Myocyte (in vitro differentiated cells): ENCODE data around the gene NEK7. TPM values are rescaled to one million over a fixed set of nuclear protein-coding genes. Genes with fewer than 3 reads are reported as not detected.

ENCODE experiments used
- DNase-seq: peaks from one replicate; pipeline ENCODE4 v3.0.0-alpha.2; 2012; ENCODE audit warnings: low read depth
- total RNA-seq: library from RNA; depleted of rRNA; stranded (reverse); fragments of >200 nt; gene quantifications from 2 replicates; pipeline ENCODE4 v1.2.3, GENCODE V29; 2014

Gene NEK7
- total RNA-seq, 1 donor from 2014 or later, result 106 TPM

DNA sequence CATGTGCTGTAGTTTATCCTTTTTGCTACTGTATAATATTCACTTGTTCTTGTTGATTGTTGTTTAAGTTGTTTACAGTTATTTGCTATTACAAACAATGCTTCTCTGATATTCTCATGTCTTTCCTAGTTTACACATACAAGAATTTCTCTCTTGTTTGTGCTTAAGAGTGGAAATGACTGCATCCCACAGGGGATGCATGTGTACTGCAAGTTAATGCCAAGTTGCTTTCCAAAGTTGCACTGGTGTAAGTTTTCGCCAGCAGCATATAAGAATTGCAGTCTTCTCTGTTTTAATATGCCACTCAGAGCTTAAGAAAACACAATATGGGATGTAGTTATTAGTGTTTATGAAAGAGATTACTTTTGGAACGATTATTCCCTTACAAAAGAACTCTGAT, 97.7 kb downstream of the NEK7 start:
- DNase-seq, result peak; percentile 20

DNA sequence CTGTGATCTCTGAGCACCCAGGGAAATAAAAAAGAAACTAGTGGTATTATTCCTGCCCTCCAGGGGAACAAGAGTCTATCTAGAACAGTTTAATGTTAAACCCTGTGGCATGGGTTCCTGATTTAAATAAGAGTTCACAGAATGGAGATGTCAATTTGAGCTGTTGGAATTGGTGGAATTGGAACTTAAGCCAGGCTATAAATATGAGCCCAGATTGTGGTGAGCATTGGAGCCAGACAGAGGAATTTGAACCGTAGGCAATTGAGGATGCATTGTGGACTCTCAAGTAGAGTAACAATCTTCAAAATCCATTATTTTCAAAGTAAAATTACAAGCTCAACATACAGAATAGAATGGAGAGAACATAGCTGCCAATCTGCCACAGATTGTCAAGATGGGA, 98.2 kb downstream of the NEK7 start:
- peak; percentile 28 for DNase-seq

DNA sequence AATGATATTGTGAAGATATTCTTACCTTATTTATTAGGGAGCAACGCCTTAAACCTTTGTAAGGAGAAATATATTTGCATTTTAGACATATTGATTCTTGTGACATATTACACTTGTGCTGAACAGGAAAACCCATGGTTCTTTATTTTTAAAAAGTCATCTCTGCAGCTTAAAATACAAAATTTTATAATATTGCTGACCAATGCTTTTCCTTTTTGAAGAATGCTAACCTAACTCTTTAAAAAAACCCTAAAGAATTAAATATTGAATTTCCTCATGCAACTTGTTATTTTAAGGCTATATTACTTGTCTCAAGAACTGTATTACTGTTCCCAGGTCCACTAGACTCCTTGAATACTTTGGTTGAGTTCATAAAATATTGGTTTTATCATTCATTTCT, 99.0 kb downstream of the NEK7 start:
- DNase-seq, result no peak

DNA sequence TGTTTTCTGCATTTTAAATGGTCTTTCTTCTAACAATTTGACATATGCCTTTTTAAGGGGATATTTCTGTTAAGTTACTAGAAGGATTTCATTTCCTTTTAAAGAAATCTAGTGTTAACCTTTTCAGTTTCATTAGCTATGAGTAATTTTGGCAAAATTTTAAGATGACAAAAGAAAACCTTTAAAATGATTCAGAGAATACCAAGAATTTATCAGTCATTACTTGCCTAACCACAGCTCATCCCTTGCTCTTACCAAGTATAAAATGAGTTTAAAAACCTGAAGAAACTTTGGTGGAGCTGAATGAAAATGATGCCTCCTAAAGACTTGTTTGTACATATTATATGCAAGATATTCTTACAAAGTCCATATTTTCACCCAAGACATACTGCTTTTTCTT, 101.7 kb downstream of the NEK7 start:
- DNase-seq, result peak; percentile 56

DNA sequence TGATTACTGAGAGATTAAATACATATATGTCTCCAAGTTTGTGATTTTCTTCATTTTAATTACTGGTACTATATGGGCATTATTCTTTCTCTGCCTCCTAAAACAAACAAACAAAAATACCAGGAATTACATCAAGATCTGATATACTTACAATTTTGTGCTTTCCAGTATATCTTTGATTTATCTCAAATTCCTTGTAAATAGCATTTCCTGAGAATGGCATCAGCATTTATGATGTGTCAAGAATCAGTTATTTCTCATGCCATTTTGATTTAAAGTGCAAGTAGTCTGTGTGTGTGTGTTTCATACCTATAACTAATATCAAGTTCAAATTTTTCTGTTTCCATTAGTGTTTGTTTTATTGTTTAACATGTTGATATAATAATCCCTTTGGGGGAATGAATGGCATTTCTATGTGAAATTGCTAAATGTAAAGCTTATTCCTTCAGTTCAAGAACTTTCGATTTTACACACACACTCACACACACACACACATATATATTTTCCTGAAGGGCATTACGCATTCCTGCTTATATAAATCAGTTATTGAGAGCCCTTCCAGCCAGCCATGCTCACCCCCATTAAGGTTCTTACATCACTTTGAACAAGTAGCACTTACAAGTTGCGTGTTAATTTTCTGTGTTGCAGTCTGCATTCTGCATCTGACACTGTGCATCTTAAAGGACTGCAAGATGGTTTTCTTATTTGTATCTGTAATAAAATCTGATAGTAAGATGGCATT, 102.7 kb downstream of the NEK7 start:
- DNase-seq, result no peak

DNA sequence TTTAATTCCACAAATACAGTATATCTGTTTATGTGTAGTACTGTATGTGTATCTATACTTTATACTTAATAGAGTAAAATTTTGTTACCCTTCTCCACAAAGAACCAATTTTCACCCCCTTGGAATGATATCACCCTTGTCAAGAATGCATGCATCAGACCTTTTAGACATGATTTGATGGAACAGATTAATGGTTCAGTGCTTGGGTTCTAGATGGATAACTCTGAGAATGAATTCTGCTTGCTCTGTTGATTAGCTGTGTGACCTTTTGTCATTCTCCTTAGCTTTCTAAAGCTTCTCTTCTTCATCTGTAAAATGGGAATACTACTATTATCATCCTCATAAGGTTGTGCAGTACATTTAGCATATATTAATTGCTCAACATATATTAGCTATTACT, 105.1 kb downstream of the NEK7 start:
- DNase-seq, result no peak

DNA sequence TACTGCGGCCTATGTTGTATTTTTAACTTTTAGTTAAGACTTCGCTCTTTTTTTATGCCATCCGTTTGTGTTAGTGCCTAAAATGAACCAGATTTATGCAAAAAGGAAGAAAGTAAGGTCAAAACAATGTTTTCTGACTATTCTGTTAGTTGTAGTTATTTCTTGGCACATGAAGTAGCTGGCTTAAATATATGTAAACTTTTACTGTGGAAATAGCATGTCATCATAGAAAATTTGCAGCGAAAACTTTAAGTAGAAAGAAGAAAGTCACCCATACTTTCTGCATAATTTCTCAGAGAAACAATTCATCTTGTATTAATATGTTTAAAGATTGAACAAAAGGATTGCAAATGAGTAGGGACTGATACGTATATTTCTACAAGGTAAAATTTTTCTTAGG, 106.4 kb downstream of the NEK7 start:
- DNase-seq, result no peak

DNA sequence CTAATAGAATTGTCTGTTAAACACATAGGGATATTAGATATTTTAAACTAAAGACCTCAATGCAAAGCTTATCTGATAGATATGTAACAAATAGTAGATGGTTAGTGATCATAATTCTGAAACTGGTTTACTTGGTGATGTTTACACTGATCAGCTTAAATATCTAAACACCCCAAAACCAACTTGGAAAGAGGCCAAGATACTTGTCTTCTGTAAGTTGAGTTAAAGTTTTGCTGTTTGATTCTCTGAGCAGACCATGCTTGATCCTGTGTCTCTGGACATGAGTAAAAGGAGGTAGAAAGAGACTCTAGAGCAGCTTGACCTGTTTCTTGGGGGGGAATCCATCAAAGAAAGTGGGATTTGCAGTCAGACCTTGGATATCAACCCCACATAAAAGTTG, 107.5 kb downstream of the NEK7 start:
- DNase-seq, result no peak

DNA sequence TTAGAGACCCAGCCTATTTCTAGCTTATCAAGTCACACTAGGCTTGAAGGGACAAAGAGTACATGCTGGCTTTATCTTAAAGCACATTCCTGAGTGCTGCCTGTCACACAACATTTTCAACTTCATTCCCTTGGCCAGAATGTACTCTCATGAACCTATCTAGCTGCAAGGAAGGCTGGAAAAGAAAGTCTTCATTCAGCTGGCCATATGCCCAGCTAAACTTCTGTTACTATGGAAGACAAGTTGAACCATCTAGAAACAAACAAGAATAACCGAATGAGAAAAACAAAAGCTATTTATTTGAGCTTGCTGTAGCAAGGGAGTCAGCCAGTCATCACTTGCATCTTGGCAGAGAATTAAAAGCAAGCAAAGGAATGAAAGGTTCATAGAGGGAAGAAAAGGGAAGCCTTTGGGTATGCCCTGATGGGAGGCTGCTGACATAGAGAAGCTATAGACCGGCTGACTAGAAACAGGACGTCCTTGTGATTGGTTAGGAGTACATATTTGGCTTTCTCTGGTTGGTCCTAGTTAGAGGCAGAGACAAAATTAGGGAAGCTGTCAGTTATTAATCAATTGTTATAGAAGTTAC, 108.4 kb downstream of the NEK7 start:
- no peak for DNase-seq

DNA sequence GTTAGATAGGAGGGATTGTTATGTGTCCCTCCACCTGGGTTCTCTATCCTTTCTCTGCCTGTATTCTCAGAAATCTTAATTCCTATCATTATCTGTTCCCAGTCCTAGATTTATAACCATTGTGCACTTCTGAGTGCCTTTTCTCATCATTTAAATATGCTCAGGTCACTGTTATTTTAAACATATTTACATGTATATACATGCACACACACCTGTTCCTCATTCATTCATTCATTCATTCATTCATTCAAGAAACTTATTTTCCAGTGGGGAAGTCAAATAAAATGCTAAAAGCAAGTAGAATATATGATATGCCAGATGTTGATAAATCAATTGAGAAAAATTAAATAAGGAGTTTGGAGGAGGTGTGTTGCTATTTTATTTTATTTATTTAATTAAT, 110.3 kb downstream of the NEK7 start:
- DNase-seq, result no peak

DNA sequence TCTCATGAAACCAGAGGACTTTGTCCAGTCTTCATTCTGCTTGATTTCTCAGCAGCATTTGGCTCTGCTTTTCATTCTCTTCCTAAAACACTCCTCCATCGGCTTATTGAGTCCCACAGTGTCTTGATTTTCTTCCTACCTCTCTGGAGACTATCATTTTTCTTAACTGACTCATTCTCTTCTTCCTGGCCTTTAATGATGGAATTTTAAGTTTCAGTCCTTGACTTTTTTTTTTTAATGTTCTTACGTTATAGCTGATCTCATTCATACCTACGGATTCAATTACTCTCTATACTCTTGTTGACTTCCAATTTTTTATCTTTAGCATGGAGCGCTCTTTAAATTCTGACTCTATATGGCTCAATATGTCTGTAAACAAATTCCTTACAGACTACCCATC, 111.1 kb downstream of the NEK7 start:
- DNase-seq, result peak; percentile 21

DNA sequence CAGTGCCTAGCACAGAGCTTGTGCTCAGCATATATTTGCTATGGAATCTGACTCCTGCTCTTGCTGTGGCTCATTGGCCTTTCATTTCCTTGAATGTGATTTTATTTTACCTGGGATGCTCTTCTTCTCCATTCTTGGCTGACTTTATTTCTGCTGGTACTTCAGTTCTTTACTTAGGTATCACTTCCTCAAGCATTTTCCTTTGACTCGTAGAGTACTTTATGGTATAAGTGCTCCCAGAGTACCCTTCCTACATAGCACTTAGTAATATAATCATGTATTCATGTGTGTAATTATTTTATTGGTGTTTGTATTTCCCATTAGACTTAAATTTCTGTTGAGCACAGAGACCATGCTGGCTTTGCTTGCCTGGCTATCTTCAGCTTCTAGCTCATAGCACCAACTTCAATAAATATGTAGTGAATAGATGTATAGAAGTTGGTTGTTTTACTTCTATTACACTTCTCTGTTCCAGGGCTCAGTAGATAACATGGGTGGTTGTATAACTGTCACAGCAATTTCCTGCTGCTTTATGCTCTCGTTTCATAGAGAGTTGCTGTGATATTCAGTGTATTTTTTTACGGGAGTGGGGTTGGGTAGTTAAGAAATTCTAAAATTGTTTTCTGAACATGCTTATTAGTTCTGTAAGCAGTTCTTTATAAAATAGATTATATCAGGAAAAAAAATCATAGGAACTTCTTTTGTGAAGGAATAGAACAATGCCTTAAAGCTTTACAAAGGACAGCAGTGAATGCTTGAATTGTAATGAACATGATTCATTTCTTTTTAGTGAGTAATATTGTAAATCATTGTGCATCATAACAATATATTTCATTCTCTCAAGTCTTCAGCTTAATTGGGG, 112.2 kb downstream of the NEK7 start:
- no peak for DNase-seq

DNA sequence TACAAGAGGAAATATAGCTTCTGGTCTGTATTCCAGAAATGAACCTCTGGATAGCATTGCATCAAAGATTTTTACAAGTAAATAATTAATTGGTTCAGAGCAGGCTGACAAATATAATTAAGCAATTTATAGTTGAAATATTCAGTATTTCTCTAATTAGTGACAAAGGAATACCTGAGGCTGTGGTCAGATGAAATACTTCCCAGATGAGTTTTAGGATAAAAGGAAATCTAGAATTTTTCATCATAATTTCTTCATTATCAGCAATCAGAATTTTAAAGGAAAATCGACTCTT, 112.8 kb downstream of the NEK7 start:
- DNase-seq, result no peak

DNA sequence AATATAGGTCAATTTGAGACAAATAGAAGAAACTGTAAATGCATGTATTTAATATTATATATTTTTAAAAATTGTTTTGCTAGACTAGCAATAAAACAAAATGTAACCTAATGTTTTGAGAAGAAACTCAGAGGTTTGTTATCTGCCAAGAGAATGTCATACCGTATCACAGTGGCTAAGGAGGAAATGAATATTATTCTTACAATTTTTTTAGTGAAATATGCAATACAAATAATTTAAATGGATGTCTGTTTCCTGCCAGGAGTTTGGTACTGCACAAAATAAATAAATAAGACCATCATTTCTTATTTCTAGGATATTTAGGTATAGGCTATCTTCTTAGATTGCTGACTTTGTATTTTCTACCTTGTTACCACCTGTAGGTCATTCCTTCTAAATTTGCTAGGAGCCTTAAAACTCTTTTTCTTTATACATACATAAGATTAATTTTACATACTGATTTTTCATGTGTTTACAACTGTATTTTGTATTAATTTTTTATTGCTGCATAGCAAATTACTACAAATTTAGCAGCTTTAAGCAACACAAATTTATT, 113.6 kb downstream of the NEK7 start:
- DNase-seq, result no peak

DNA sequence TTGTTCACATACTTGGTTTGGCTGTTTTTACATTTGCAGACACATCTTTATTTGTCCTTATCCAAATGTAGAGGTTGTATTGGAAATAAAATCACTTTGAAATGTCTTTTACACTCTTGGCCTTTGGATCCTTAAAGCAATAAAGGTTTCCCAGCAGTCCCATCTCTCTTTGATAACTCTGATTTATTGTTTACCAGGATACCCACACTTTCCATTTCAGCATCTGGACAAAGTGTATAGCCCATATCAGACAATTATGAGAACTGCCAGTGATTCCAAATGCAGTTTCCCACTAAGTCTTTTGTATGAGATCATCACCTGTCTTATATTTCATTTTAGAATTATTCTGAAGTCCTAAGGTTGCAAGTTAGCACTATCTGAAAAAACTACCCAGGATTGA, 114.7 kb downstream of the NEK7 start:
- no peak for DNase-seq

DNA sequence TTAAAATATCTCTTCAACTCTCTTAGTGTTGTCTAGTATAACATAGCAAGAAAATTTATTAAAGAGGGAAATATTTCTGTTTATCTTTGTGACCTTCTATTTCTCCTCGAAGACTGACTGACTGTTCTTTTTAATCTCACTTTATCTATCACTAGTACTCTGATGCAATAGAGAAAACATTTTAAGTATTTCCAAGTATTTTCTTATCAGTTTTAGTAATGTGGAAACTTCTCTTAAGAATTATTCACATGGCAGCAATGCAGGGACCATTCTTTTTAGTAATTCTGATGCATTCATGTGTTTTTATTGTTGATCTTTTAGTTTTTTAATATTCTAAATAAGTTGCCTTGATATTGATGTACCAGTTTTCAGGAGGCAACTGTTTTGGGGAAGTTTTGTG, 115.7 kb downstream of the NEK7 start:
- no peak for DNase-seq

DNA sequence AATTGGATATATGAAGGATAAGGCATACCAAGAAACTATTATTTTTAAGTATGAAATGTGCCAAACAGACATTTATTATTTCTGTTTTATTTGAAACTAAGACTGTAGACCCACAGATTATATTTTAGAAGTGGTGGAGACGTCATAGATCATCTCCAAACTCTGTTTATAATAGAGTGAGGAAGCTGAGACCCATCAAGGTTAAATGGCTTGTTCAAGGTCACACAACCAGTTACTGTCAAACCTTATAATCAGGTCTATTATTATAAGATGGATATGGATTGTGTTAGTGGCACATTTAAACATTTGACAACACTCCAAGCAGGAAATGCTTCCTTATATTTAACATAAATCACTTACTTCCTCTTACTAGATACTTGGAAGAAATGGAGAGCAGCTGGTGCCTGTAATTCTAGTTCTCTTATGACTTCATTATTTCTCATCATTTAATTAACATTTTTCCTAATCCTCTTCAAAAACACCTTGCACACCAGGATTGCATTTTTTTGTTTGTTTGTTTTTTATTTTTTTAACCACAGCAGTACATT, 117.0 kb downstream of the NEK7 start:
- DNase-seq, result no peak

DNA sequence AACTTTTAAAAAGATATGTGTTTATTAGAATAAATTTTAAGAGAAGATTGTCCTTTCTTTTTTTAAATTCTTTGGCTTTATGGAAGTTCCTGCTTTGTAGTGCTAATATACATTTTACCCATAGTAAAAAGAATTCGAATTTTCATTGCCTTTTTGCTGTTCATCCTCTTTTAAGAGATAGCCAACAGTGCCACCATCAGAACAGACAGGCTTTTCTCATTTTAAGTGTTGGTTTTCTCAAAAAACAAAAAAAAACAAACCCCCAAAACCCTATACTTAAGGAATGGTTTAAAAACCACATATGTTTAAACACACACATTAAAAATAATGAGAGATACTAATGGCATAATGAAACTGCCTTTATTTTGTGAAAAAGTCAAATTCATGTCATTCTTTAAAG, 118.8 kb downstream of the NEK7 start:
- no peak for DNase-seq

DNA sequence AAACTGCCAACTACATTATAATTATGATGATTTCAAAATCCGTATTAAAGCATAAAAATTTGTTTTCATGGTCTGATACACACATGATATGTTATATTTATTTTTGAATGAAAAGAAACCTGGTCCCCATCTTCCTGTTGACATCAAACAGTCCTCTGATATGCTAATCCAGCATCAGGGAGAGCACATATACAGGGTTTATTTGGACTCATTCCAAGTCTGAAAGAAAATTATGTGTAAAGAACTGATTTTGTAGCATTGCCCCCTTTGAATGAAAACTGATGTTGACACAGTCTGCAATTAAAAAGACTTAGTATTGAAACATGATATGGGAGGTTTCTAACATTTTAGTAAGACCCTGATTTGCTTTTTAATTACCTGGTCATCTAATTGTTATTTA, 119.4 kb downstream of the NEK7 start:
- DNase-seq, result no peak

DNA sequence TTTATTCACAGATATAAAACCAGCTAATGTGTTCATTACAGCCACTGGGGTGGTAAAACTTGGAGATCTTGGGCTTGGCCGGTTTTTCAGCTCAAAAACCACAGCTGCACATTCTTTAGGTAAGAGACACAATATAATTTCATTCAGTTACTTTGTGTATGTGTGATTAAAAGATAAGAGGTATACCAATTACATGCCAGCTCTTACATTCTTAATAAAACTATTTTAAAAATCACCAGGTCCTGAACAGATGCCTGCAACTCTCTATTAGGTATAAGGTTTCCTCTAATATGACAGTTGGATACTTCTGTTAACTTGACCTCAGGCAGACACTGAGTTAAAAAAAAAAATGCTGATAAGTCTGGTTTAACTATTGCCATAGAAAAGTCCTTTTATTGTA, 122.1 kb downstream of the NEK7 start:
- peak; percentile 13 for DNase-seq

DNA sequence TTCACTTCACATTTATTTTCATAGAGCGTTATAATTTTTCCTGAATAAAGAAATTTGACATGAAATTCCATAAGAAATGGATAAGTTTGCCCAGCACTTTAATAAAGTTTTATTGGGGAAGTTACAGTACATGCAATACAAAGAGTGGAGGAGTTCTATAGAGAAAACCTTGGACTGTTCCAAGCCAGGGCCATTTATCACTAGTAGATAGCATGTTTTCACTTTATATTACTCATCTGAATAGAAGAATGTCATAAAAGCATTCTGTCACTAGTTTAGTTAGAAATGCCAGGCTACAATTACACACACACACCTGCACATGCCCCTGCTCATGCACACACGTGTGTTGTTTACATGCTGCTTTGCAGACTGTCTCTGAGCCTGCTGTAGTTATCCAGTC, 123.3 kb downstream of the NEK7 start:
- DNase-seq, result no peak

DNA sequence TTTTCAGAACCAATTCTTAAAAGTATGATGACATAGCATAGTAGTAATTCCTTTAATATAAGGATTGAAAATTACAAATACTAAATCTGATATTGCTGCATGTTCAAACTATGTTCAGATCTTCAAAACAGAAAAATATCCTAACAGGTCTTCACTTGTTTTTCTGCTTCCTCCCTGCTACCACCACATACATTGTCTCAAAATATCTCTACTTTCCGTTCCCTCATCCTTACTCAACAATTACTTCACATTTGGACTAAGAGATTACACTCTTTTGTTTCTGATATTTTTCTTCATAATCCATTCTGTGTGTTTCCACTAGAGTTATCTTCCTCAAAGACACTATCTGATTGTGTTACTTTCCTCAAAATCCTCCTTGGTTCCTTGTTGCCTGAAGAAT, 125.1 kb downstream of the NEK7 start:
- DNase-seq, result no peak
